ENCODE results near the gene LSAMP.

GRCh38 chr3:115877615-115877899 is 567.7 kb downstream of the LSAMP start:
- TF ChIP-seq CTCF (IDR thresholded peaks at IDR 0.05; ENCODE audit: low read depth, low read length) (no peak), EZH2phosphoT487 (IDR thresholded peaks at IDR 0.05; ENCODE audit: low read depth) (no peak)
